BLaER1 (cell line): ENCODE results near the gene HEPN1.

Experiments
- H3K27ac ChIP-seq: shearing (Covaris generic); formaldehyde crosslinking; 2 replicates; pipeline ENCODE4 v1.8.1; 2022
- H3K27me3 ChIP-seq: shearing (Covaris generic); formaldehyde crosslinking; 2 replicates; pipeline ENCODE4 v1.8.1; 2022
- H3K36me3 ChIP-seq: shearing (Covaris generic); formaldehyde crosslinking; 2 replicates; pipeline ENCODE4 v1.8.1; 2022
- H3K4me1 ChIP-seq: shearing (Covaris generic); formaldehyde crosslinking; 2 replicates; pipeline ENCODE4 v1.8.1; 2022
- H3K4me2 ChIP-seq: shearing (Covaris generic); formaldehyde crosslinking; 2 replicates; pipeline ENCODE4 v1.8.1; 2022
- H3K4me3 ChIP-seq: shearing (Covaris generic); formaldehyde crosslinking; 2 replicates; pipeline ENCODE4 v1.8.1; 2022
- H3K9ac ChIP-seq: shearing (Covaris generic); formaldehyde crosslinking; 2 replicates; pipeline ENCODE4 v1.8.1; 2022
- H3K9me3 ChIP-seq: shearing (Covaris generic); formaldehyde crosslinking; 2 replicates; pipeline ENCODE4 v1.8.1; 2022
- H4K20me1 ChIP-seq: shearing (Covaris generic); formaldehyde crosslinking; 2 replicates; pipeline ENCODE4 v1.8.1; 2022
- Cebpa-rat ChIP-seq: shearing (Covaris generic); IDR thresholded peaks from 2 replicates; pipeline ENCODE4 v1.8.1; 2022

HEPN1 gene

DNA sequence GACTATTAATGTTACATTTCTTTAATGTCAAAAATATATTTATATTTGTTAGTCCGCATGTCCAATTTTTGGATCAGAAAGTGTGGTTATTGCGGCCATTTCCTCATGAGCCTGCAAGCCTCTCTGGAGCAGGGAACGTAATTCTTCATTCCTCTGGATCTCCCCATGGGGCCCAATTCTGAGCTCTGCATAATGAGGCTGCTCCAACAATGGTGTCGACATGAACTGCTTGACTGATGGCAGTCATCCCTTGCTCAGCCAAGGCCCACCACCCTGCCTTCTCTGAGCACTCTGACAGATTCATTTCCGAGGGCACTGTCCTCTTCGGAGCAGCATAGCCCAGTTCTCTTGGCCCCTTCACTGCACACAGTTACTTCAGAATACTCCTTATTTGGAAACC is 19.9 kb downstream of the HEPN1 start:
- Histone ChIP-seq H3K9me3 (no peaks in the 10 kb centered on the region), H4K20me1 (no peaks in the 10 kb centered on the region), H3K27ac (no peak overlapping the region), H3K4me1 (no peaks in the 10 kb centered on the region), H3K27me3 (no peaks in the 10 kb centered on the region), H3K4me2 (no peak overlapping the region), H3K4me3 (no peak overlapping the region), H3K36me3 (no peaks in the 10 kb centered on the region), H3K9ac (no peak overlapping the region)
- no peak for TF ChIP-seq Cebpa-rat

GRCh38 chr11:124941703-124942102 is 22.7 kb downstream of the HEPN1 start:
- Histone ChIP-seq H3K4me1 (no peaks in the 10 kb centered on the region), H4K20me1 (no peaks in the 10 kb centered on the region), H3K27ac (no peak overlapping the region), H3K36me3 (no peaks in the 10 kb centered on the region), H3K4me3 (no peak overlapping the region), H3K9ac (no peak overlapping the region), H3K27me3 (no peaks in the 10 kb centered on the region), H3K4me2 (no peak overlapping the region), H3K9me3 (no peaks in the 10 kb centered on the region)
- TF ChIP-seq Cebpa-rat: no peak

DNA sequence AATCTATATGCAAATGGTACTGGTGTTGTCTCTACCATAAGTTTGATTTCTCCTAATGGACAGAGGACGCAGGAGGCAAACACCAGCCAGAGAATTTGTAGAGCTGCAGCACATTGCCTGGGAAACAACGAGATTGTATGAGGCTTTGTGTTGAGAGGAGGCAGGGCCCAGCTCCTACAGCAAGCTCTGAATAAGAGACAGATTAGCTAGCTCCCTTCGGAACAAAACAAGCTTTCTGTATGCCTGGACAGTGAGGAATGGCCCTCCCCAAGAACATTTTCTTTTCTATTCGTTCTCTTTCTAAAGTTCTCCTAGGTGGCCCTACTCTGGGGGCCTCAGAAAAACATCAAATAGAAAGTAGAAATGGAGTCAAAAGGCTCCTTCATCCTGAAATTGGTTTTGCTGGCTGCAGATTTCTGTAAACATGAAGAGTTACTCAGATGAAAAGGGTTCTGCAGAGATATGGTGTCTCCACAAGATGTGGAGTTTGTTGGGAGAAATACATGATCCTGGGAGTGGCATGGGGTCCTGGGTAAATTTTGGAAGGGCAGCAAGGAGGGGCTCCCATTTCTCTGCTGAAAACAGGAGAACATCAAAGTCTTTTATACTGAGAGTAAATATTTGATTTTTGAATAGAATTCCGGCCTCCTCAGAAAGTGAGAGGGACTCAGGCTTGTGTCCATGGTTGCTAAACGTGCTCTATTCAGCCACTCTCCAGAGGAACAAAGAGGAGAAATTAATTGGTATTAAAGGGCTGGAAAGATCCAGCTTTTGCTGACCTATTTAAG is 23.6 kb downstream of the HEPN1 start:
- H3K27ac ChIP-seq: no peak overlapping the region
- no peak overlapping the region for H3K4me2 ChIP-seq
- H3K9me3 ChIP-seq: no peaks in the 10 kb centered on the region
- H3K27me3 ChIP-seq: no peaks in the 10 kb centered on the region
- no peaks in the 10 kb centered on the region for H3K36me3 ChIP-seq
- no peaks in the 10 kb centered on the region for H4K20me1 ChIP-seq
- no peak overlapping the region for H3K9ac ChIP-seq
- H3K4me1 ChIP-seq: no peaks in the 10 kb centered on the region
- no peak overlapping the region for H3K4me3 ChIP-seq
- TF ChIP-seq Cebpa-rat: no peak

- H4K20me1 ChIP-seq: no peaks in the 10 kb centered on the region
- TF ChIP-seq Cebpa-rat: no peak
- H3K4me3 ChIP-seq: no peak overlapping the region
- H3K9ac ChIP-seq: no peak overlapping the region
- H3K27ac ChIP-seq: no peak overlapping the region
- H3K27me3 ChIP-seq: no peaks in the 10 kb centered on the region
- H3K4me1 ChIP-seq: no peaks in the 10 kb centered on the region
- no peaks in the 10 kb centered on the region for H3K36me3 ChIP-seq
- H3K9me3 ChIP-seq: no peaks in the 10 kb centered on the region
- H3K4me2 ChIP-seq: no peak overlapping the region
Observed at GRCh38 chr11:124943254-124943616, 24.2 kb downstream of the HEPN1 start.

DNA sequence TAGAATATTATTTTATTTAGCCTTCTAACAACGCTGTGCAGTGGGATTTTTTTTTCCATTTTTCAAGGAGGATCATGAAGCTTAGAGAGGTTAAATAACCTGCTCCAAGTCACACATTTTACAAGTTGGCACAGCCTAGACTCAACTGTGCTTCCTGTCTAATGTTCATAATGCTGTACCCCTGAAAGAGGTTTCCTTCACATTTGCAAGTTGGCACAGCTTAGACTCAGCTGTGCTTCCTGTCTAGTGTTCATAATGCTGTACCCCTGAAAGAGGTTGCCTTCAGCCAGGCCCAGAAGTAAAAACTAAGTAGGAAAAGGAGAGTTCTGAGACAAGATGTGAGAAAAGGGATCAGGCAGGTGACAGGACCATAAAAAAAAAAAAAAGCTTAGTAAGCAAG is 24.7 kb downstream of the HEPN1 start:
- no peak overlapping the region for H3K4me2 ChIP-seq
- no peak overlapping the region for H3K4me3 ChIP-seq
- H3K9ac ChIP-seq: no peak overlapping the region
- no peak overlapping the region for H3K27ac ChIP-seq
- TF ChIP-seq Cebpa-rat: no peak
- H3K9me3 ChIP-seq: no peaks in the 10 kb centered on the region
- no peaks in the 10 kb centered on the region for H3K27me3 ChIP-seq
- H4K20me1 ChIP-seq: no peaks in the 10 kb centered on the region
- H3K36me3 ChIP-seq: no peaks in the 10 kb centered on the region
- H3K4me1 ChIP-seq: no peaks in the 10 kb centered on the region

DNA sequence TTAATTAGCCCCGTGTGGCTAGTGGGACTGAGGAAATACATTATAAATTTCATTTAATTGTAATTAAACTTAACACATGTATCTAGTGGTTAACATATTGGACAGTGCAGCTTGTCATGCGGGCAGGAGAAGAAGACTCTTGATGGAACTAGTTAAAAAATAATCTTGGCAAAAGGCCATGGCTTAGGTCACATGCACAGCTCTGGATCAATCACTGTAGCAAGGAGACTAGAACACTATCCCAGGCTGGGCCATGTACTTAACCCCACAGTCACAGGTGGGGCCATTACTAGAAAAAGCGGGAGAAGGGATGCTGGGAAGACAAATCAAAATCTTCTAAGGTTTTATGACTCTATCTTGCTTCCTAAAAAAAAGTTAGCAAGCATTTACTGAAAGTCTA is 25.5 kb downstream of the HEPN1 start:
- Histone ChIP-seq H3K27me3 (no peaks in the 10 kb centered on the region), H3K27ac (no peak overlapping the region), H4K20me1 (no peaks in the 10 kb centered on the region), H3K4me1 (no peaks in the 10 kb centered on the region), H3K4me3 (no peak overlapping the region), H3K4me2 (no peak overlapping the region), H3K9me3 (no peaks in the 10 kb centered on the region), H3K9ac (no peak overlapping the region), H3K36me3 (no peaks in the 10 kb centered on the region)
- TF ChIP-seq Cebpa-rat: no peak

- Histone ChIP-seq H3K4me2 (no peak overlapping the region), H3K27ac (no peak overlapping the region), H3K4me1 (no peaks in the 10 kb centered on the region), H3K9ac (no peak overlapping the region), H4K20me1 (no peaks in the 10 kb centered on the region), H3K36me3 (no peaks in the 10 kb centered on the region), H3K27me3 (no peaks in the 10 kb centered on the region), H3K4me3 (no peak overlapping the region), H3K9me3 (no peaks in the 10 kb centered on the region)
- no peak for TF ChIP-seq Cebpa-rat
Observed at GRCh38 chr11:124945826-124946225, 26.8 kb downstream of the HEPN1 start.

GRCh38 chr11:124946735-124947141 is 27.7 kb downstream of the HEPN1 start:
- H3K27ac ChIP-seq: no peak overlapping the region

GRCh38 chr11:124950601-124951330 is 31.7 kb downstream of the HEPN1 start:
- TF ChIP-seq Cebpa-rat: no peak
- no peak overlapping the region for H3K27ac ChIP-seq
- no peak overlapping the region for H3K9ac ChIP-seq
- no peaks in the 10 kb centered on the region for H4K20me1 ChIP-seq
- peaks cover 15% of the 10 kb centered on the region for H3K4me1 ChIP-seq
- no peak overlapping the region for H3K4me3 ChIP-seq
- no peaks in the 10 kb centered on the region for H3K36me3 ChIP-seq
- no peaks in the 10 kb centered on the region for H3K9me3 ChIP-seq
- no peak overlapping the region for H3K4me2 ChIP-seq
- no peaks in the 10 kb centered on the region for H3K27me3 ChIP-seq

More at GRCh38 chr11:124946735-124947141, 27.7 kb downstream of the HEPN1 start:
- TF ChIP-seq Cebpa-rat: no peak
- no peaks in the 10 kb centered on the region for H3K4me1 ChIP-seq
- no peak overlapping the region for H3K4me3 ChIP-seq
- H3K9me3 ChIP-seq: no peaks in the 10 kb centered on the region
- H3K27me3 ChIP-seq: no peaks in the 10 kb centered on the region
- no peaks in the 10 kb centered on the region for H4K20me1 ChIP-seq
- no peaks in the 10 kb centered on the region for H3K36me3 ChIP-seq
- H3K9ac ChIP-seq: no peak overlapping the region
- no peak overlapping the region for H3K4me2 ChIP-seq

DNA sequence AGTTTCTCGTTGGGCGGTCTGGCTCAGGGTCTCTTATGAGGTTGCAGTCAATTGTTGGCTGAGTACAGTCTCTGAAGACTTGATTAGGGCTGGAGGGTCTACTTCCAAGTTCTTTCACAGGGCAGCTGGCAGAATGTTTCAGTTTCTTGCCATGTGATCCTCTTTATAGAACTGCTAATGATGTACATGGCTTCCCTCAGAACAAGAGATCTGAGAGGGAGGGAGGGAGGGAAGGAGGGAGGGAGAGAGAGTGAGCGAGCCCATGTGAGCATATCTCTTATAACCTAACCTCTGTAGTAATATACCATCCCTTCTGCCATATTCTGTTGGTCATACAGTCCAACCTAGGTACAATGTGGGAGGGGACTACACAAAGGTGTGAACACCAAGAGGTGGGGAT is 32.3 kb downstream of the HEPN1 start:
- H3K4me2 ChIP-seq: no peak overlapping the region
- no peak overlapping the region for H3K4me3 ChIP-seq

More for the DNA sequence above, 32.3 kb downstream of the HEPN1 start:
- Histone ChIP-seq H3K9me3 (no peaks in the 10 kb centered on the region), H4K20me1 (no peaks in the 10 kb centered on the region), H3K4me1 (peaks cover 15% of the 10 kb centered on the region), H3K27ac (no peak overlapping the region), H3K27me3 (no peaks in the 10 kb centered on the region), H3K36me3 (no peaks in the 10 kb centered on the region), H3K9ac (no peak overlapping the region)
- no peak for TF ChIP-seq Cebpa-rat
